Panc1 (cell line): Measurements from ENCODE around the gene DFFB.

Experiments
- CTCF ChIP-seq: fragments of 450-650 bp; IDR thresholded peaks from 2 replicates; pipeline ENCODE4 v1.5.1; 2017; ENCODE audit warnings: mild to moderate bottlenecking
- REST ChIP-seq, 2 experiments: IDR thresholded peaks; 2 replicates each; pipeline ENCODE4 v1.6.1; 2011 to 2012; ENCODE audit warnings: low read depth in 2 of 2, control low read depth in 1 of 2, low read length in 1 of 2, mild to moderate bottlenecking in 1 of 2, moderate library complexity in 1 of 2; ENCODE audit not compliant: insufficient read depth in 1 of 2

GRCh38 chr1:3842912-3843311 lies 14.4 kb upstream of the DFFB start:
- TF ChIP-seq CTCF (no peak), REST (IDR thresholded peaks at IDR 0.05; ENCODE audit: insufficient read depth in 1 of 2, low read depth in 2 of 2, low read length in 1 of 2) (no peak)
